Cerebellar nuclear complex (tissue), 1 donor: Measurements from ENCODE around the gene FATE1.

Source experiments
- DNase-seq, 2 experiments: peaks; one replicate each; lab custom pipeline; 2025; lab: John Stamatoyannopoulos, UW

Gene FATE1

DNA sequence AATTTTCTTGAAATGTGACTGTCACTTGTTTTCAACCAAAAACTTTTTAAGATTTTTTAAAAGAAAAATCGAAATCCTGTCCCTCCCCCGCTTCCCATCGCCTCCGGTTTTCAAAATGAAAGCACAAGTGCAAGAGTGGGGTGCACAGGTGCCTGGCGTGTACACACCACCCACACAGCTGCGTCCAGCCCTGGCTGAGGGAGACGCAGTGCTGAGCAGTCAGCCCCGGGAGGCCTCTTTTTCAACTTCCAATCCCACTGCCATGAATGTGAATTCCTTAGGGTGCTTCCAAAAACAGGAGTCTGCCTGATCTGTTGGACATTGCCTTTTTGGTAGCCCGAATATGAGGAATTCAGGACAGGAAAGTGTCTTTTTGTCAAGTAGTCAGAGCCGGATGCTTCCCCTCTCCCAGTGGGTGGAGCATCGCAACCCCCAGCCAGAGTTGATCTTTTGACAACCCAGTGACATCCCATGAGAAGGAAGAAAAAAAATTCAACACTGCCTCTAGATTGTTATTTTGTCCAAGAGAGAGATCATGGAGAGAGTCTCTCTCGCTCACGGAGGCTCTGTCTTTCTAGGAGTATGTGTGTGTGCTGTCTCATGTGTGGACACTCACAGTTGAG lies 11.7 kb upstream of the FATE1 start:
- DNase-seq: no peak

DNA sequence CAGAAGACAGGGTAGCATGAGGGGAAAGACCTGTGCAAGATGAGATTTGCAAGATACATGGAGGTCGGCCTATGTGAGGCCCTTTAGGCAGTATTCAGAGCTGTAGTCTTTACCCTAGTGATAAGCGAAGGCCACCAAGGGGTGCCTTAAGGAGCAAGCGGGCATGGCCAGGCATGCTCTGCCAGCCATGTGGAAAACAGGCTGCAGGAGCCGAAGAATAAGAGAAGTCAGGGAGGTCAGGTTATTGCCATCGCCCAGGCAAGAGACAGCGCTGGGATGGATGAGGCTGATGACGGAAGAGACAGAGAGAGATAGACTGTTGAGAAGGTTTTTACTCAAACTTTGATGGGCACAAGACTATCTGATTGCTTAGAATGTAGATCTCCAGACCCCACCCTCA lies 7.0 kb upstream of the FATE1 start:
- DNase-seq: no peak

- no peak for DNase-seq
Measured at GRCh38 chrX:151710457-151710856, 5.4 kb upstream of the FATE1 start.

DNA sequence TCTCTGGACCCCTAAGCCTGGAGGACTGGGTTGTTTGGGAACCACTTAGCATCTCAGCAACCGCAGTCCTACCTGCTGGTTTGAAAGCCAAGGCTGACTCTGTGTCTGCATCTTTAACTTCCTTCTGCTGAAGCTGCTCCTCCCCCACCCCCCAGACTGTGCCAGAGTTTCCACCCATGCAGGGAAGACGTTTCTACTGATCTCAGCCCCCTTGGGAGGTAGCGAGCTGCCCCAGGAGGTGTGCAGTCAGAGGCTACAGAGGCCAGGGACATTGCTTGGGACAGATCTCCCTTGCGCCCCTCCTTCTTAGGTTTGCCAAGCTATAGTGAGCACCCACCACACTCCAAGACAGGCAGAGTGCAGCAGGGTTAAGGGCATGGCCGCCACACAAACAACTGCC lies 4.7 kb upstream of the FATE1 start:
- DNase-seq: no peak

GRCh38 chrX:151711787-151712186 lies 4.0 kb upstream of the FATE1 start:
- DNase-seq: no peak

- DNase-seq: no peak
Measured at GRCh38 chrX:151712253-151712652, 3.6 kb upstream of the FATE1 start.

- no peak for DNase-seq
Measured at GRCh38 chrX:151713849-151714248, 2.0 kb upstream of the FATE1 start.

- no peak for DNase-seq
Measured at GRCh38 chrX:151714362-151714761, 1.5 kb upstream of the FATE1 start.

- DNase-seq: no peak
Measured at GRCh38 chrX:151722241-151722846, 6.5 kb downstream of the FATE1 start.

DNA sequence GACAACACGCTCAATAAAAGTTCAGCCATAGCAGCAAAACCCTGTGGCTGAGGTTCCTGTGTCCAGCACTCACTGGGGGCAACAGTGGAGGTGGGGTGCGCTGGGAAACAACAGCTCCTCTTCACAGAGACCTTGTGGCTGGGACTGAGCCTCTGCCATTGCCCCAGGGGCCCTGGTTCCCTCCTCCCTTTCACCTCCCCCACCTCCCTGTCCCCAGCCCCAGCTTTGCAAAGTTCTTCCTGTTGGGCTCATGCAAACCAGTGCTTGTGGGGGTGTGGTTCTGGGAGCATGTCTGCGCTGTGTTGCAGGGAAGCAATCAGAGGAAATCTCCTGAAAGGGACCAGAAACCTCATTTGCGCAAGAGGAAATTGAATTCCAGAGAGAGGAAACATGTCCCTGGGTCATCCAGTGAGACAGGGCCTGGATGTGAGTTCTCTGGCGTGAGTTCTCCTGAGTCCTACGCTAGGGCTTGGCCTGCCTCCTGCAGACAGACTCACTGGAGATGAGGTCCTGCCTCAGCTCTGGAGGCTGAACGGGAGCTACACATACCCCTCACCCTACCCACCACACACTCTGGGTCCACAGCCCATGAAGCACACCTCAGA lies 7.4 kb downstream of the FATE1 start:
- no peak for DNase-seq

DNA sequence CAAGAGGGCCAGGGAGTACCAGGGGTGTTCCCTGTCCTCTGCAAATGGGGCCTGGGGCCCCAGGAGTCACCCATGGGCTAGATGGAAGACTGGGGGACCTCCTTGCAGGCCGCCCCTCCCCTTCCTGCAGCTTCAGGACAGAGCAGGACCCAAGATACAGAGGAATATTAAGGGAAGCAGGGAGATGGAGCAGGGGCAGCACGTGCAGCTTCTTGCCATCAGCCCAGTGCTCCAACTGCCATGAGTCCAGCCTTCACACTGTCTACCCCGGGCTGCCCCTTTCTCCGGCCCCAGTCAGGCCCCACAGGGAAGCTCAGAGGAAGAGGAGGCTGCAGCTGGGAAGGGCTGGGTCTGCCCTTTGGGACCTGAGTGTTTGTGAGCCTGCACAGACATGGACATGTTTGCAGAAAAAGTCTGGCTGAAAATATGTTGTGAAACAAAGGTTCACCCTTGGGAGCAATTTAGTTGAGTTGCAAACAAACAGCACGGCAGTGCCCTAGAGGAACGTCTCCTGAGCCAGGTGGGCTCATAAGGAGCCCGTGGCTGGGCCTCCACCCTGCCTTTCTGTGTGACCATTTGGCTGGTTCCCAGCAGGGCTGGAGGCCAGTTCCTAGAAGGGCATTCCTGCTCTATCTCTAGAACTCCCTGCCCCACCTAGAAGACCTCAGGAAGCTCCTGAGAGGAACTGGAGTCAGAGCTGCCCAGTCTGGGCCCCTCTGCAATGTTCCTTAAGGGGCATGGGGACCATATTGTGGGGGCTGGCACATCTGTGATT lies 8.9 kb downstream of the FATE1 start:
- no peak for DNase-seq

DNA sequence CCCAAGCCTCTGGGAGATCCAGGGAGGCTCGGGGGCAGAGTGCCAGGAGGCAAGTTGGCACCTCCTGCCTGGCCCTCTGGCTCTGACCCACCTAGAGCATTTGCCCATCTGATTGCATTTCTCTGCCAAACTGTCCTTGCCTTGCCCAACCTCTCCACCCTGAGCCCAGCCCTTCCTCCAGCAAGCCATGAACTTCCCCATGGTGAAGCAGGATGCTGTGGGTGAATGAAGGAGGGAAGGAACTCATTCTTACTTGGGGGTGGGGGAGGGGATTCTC lies 9.4 kb downstream of the FATE1 start:
- DNase-seq: no peak

- no peak for DNase-seq
Measured at GRCh38 chrX:151726751-151727150, 10.9 kb downstream of the FATE1 start.

GRCh38 chrX:151727346-151727745 lies 11.5 kb downstream of the FATE1 start:
- no peak for DNase-seq

DNA sequence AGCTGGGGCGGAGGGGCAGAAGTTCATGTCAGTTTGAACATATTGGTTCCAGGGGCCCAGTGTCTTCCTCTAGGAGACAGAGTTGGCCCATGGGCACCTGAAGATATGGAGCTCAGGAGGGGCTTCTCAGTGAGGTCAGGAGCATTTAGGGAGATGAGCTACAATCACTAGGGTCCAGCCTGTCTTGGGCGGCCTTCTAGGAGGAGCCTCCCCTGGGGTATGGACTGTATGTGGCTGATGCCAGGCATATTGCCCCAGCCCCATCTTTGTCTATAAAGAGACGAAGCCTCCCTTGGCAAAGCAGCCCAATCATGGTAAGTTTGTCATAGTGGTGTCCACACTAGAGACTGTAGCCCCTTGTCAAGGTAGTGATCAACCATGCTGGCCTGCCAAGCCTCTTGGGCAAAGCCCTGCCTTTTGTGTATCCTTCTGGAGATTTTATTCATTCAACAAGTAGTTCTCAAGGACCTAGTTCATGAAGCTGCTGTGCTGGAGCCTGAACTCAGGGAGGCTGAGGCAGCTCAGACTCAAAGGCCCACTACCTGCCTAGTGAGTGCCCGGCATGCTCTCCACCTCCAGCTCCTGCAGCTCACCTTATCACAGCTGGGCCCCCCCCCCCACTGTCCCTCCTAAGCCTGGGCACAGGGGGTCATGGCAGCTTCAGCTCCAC lies 13.4 kb downstream of the FATE1 start:
- DNase-seq: no peak

DNA sequence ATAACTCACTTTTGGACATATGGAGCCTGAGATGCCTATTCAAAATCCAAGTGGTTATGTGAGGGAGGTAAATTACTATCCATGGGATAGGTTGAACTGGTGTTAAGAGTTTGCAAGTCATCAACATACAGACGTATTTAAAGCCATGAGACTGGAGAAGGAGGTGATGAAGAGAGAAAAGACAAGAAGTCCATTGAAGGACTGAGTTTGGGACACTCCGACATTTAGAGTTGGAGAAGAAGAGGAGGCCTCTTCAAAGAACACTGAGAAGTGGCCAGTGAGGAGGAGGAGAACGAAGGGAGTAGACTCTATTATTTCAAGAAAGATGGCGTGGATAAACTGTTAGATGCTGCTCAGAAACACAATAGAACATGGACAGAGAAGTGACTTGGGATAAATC lies 18.6 kb downstream of the FATE1 start, which contains the start of gene CNGA2:
Gene CNGA2 (plus strand): TSS at position 301 of the 400 bp plus-strand sequence. CDS start 3,738 bp downstream, outside the sequence.
- DNase-seq: no peak

DNA sequence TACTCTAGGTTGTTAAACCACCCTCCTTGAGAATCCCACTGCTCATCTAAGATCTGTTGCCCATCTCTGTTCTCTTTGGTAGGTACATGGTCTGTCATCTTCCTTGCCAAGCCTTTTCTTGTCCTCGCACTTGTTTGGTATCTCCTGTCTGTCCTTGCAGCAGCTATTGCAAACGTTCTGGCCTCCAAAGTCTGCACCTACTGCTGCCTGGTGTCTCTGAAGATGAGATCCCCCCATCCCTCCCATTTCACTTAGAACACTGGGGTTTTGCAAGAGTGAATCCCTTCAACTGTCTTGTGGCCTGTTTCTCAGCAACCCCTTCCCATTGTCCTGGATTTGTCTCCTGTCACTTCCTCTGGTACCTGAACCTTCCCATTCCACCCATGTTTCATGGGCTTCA lies 19.4 kb downstream of the FATE1 start:
- no peak for DNase-seq

GRCh38 chrX:151736685-151737084 lies 20.9 kb downstream of the FATE1 start:
- no peak for DNase-seq

- no peak for DNase-seq
Measured at GRCh38 chrX:151737494-151737893, 21.7 kb downstream of the FATE1 start.

DNA sequence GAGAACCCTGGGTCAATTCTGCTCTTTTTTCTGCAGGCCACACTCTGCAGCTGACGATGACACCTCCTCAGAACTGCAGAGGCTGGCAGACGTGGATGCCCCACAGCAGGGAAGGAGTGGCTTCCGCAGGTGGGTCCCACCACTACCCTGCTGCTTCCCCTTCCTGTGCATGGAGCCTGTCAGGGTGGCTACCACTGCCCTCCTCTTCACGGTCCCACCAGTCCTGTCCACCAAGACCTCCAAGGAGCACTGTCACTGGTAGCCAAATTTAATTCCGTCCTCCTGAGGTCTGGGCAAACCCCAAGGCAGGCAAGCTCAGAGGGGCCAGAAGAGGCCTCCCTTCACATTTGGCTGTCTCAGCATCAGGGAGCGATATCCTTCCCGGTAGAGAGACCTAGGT lies 22.9 kb downstream of the FATE1 start:
- no peak for DNase-seq

GRCh38 chrX:151741606-151742005 lies 25.8 kb downstream of the FATE1 start:
- DNase-seq: no peak

GRCh38 chrX:151742311-151742710 lies 26.5 kb downstream of the FATE1 start:
- DNase-seq: no peak
